Measurements from ENCODE around the gene ARRDC5. TPM values are rescaled to one million over a fixed set of nuclear protein-coding genes. Genes with fewer than 3 reads are reported as not detected.

Gene ARRDC5
- total RNA-seq, 2 experiments from 2014 or later, result 0.55 to 0.81 TPM

GRCh38 chr19:4844348-4845179 is 58.1 kb downstream of the ARRDC5 start:
- Mint-ChIP-seq H3K36me3 (ENCODE audit: low read depth) (peaks cover 12% of the 10 kb centered on the region), H3K27me3 (ENCODE audit: low read depth) (no peaks in the 10 kb centered on the region), H3K27ac (no peak overlapping the region), H3K9me3 (ENCODE audit: insufficient read depth) (no peaks in the 10 kb centered on the region), H3K4me1 (ENCODE audit: low read depth) (peaks cover 10% of the 10 kb centered on the region), H3K4me3 (no peak overlapping the region)
- ATAC-seq (no peak), DNase-seq (no peak)
- ChIA-PET POLR2A (no interaction called here), CTCF (interaction anchor here (5.3 kb wide), 1 partner anchor 35 kb away, joined by 29 read pairs; no protein-coding TSS in a partner anchor)

DNA sequence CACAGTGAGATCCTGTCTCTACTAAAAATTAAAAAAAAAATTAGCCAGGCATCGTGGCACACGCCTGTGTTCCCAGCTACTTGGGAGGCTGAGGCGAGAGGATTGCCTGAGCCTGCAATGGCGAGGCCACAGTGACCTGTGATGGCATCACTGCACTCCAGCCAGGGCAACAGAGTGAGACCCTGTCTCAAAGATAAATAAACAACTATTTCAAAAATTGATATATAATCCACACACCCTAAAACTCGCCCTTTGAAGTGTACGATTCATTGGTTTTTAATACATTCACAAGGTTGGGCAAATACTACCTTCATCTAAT is 59.1 kb downstream of the ARRDC5 start:
- Mint-ChIP-seq H3K27ac (no peak overlapping the region), H3K4me3 (no peak overlapping the region), H3K9me3 (ENCODE audit: insufficient read depth) (no peaks in the 10 kb centered on the region), H3K4me1 (ENCODE audit: low read depth) (peaks cover 10% of the 10 kb centered on the region), H3K36me3 (ENCODE audit: low read depth) (peaks cover 18% of the 10 kb centered on the region), H3K27me3 (ENCODE audit: low read depth) (no peaks in the 10 kb centered on the region)
- POLR2A ChIA-PET, result no interaction called here
- DNase-seq, result no peak
- ATAC-seq, result no peak
- CTCF ChIA-PET, result interaction anchor here (0.9 to 5.3 kb wide), 2 partner anchors 8 to 34 kb away, joined by 4 to 29 read pairs; no protein-coding TSS in a partner anchor

Small RNAs within 50 kb of the gene (microRNA-seq; reads per million reads assigned to microRNA genes)
- gene MIR4747, result not detected

Other genes with a start within 250 kb of the ARRDC5 start
- 10 to 100 TPM; 49.6 to 54.9 TPM for gene MYDGF, start 232.6 kb downstream of the ARRDC5 start, total RNA-seq
- gene DPP9, start 179.1 kb downstream of the ARRDC5 start, total RNA-seq, result 100 to 1,000 TPM in 1 of 2 experiments, 10 to 100 TPM in 1; 99.2 to 103 TPM
- gene FEM1A, start 111.2 kb downstream of the ARRDC5 start, total RNA-seq, result 10 to 100 TPM; 12.3 to 12.7 TPM
- 10 to 100 TPM; 14.0 to 15.2 TPM for gene TICAM1, start 71.2 kb downstream of the ARRDC5 start, total RNA-seq
- gene PLIN3, start 35.2 kb downstream of the ARRDC5 start, total RNA-seq, result 10 to 100 TPM; 27.5 to 32.8 TPM
- 100 to 1,000 TPM; 173 to 180 TPM for gene UHRF1, start 6.6 kb upstream of the ARRDC5 start, total RNA-seq
- gene KDM4B, start 66.2 kb upstream of the ARRDC5 start, total RNA-seq, result 10 to 100 TPM; 44.9 to 47.0 TPM